GM21367 (cell line): ENCODE data around the gene HDAC4.

ENCODE experiments used
- ATAC-seq: cut with Tn5 transposase; IDR thresholded peaks from one replicate; pipeline ENCODE4 v1.9.1; 2021; ENCODE audit not compliant: unreplicated experiment

Gene HDAC4

DNA sequence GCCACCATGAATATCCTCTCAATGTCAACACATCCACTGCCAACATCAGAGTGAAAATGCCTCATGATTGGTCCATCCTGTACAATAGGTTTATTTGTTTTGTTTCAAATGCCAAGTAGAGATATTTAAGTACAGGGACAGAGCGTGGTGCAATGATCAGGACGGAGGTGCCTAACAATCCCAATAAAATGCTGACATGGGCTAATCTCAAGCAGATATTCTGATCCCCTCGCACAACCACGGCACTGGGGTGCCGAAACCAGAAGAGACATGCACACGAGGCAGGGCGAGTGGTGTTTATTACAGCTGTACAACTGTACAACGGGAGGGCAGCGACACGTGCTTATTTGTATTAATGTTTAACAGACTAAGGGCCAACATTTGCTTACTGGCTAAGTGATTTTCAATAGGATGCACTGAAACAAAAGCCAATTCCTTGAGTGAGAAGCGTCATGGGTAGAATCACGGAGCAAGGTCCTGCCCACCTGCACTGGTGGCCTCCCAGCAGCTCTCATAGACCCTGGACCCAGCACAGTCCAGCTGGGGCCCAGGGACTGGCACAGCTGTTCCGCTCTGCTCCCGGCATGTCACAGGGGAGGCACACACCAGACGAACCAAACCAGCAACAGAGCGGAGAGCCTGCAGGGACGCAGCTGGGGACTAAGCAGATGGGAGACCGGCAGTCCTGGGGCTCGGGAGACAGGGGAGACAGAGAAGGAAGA lies 101.4 kb downstream of the HDAC4 start:
- ATAC-seq: no peak

DNA sequence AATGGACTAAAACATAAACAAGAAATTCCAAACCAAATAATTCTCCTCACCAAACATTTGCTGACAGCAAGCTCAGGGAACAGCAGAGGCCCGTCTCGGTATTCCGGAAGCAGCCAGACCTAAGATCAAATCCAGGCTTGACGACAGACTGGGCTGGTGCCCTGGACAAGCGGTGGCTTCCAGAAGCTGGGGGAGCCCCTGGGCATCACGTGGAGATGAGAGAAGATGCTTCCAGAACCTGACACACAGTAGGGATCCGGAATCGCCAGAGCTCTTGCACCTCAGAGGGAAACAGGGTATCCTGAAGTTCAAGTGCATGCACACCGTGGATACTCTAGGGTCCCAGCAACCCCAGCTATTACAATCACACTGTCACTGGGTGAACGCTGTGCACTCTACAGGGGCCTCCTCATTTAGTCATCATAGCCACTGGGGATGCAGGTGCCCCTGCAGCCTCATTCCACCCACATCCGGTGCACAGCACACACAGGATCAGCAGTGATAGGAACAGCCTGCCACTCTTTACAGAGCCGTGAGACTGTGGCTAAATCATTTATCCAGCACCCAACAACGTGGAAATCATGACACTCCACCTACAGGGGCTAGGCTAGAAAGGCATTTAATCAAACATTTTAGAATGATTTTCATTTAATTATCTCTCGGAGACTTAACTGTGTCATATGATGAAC lies 102.6 kb downstream of the HDAC4 start:
- no peak for ATAC-seq

GRCh38 chr2:239297142-239298004 lies 103.4 kb downstream of the HDAC4 start:
- no peak for ATAC-seq

DNA sequence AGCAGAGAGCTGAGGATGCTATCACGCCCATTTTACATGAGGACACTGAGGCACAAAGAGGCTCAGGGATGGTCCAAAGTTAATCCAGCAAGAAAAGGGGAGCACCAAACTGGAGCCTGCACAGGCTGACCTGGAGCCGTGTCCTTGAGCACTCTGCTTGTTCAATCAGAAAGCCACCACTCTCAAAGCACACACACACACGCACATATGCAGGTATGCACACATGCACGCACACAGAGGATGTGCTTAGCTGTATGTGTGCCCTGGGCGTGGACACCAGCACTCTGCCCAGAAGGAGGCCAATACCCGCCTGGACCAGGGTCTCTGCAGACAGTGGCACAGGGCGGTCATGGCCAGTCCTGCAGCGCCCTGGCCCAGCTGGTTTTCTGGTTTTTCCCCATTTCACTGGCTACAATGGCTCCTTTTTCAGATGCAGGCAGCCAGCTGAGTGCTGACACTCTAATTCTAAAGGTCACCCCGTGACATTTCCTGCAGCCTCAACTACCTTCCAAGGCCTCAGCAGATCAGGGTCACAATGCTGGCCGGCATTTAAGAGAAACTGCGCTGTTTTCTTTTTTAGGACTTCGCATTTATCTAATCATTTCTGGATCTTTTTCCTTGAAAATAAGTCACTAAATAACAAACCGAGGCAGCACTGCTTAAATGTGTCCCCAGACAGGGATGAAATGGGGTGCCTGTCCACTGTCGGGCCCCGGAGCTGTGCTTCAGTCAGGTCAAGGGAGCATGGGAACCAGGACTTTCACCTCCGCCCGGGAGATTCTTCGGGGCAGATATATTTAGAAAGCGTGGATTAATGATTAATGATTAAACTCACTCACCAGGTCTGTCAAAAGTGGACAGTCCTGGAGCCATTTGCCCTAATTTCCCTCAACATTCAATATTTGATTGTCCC lies 104.5 kb downstream of the HDAC4 start:
- no peak for ATAC-seq

DNA sequence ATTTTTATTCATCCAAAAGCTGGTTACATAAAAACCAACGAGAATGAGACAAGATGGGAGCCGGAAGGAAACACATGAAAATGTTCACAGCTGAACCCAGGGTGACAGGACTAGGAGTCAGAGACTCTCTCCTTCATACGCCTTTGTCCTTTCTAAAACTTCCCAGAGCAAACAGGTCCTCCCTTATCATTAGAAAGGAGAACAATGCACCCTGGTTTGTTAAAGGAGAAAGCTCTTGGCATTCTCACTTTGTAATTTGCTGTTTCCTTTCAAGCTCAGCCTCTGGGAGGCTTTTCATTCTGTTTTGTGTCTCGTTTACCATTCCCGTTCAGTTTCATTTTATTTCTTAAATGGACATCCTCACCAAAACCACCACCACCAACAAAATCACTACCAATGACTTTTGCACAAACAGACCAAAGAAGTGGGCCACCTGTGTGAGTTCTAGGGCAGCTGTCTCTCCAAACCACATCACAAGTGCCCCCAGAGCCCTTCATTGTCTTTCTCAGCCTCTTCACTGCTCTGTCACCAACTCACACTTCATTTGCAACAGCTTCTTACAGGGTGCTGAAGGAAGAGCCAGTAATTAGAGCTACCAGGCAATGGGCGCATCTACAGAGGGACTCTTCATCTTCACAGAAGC lies 105.3 kb downstream of the HDAC4 start:
- ATAC-seq: no peak

DNA sequence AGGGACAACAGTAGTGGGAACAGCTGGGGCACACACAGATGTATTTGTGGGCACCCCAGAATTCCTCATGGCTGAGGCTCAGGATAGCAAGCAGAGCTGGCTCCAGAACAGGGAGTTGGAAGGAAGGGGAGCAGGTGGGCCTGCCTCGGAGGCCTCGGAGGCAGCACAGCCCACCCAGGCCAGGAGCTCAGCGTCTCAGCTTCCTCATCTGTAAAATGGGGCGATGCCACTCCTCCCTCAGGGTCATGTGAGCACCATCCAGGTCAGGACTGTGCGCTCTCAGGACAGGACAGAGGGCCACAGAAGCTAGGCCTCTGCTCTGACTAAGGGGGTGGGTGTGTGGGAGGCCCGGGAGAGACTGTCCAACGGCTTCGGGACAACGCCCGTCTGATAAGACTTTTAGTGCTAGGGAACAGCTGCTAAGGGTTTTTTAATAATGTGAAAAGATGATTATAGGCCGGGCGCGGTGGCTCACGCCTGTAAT lies 106.2 kb downstream of the HDAC4 start:
- no peak for ATAC-seq

DNA sequence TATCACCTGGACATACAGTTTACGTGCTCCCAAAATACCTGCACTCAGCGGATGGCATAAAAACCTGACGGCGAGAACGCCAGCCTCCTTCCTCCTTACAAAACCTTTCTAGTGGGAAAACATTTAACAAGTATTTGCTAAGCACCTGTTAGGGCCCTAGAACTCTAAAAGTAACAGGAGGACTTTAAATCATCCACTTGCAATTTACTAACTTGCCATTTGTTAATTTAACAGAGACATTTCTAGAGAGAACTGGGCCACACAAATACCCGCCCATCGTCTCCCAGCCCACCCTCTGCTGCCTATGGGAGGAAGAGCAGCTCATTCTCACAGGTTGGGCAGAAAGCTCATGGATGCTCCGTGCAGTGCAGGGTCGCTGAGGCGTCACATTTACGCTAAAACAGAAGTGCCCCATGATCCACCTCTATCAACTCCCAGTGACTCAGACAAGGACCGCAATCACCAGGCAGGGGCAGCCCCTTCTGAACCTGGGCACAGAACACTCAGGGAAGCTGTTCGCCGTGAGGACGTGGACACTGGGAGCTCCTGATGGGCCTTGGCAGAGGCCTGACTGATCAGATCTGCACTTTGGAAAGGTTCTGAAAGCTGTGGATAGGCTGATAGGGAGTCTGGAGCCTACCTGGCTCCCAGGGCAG lies 106.9 kb downstream of the HDAC4 start:
- peak; percentile 39 for ATAC-seq

DNA sequence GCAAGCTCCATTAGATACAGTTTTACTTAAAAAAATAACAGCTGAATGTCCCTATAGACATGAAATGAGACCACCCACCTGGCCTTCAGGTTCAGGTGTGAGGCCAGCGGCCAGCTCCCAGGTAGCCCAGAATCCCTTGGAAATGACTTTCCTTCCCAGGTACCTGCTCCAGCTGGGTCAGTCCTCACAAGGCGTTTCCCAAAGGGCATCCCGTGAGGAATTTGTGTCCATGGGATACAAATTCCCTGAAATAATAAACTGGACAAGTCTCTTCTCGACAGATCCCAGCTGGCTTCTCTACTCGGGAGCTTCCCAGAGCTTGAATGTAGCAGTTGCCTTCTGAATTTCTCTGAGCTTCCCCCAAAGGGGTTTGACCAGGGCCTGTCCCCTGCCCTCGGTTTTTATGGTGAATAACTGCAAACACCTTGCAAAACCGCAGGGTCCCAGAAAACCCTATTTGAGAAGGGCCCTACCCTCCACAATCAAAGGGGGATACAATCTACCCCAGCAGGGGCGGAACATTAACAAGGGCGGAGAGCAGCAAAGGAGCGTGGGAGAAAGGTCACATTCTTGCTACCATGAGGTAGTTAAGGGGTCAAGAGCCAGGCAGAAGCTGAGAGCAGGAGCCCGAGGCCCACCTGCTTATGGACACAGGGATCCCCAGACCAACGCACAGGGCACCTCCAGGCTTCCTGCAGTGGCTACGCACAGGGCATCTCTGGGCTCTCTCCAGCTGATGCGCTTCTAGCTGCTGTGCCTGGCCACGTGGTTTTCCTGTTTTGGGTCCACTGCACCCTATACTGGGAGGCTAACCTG lies 107.7 kb downstream of the HDAC4 start:
- no peak for ATAC-seq

DNA sequence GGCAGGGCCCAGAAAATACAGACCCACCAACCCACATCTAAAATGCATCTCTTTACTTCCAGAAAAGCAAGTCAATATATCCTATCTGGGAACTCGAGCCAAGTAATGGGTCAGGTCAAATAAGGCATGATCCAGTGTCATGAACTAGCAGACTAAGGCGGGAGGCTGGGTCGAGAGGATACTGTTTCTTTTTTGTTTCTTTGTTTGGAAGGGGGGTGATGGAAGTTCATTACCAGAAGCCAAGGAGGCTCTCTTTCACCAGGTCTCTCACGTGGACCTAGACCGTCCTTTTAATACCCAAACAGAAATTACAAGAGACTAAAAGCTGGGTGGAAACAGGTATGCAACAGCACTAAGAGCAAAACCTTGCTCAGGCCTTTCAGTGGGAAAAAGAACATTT lies 108.3 kb downstream of the HDAC4 start:
- ATAC-seq: no peak

DNA sequence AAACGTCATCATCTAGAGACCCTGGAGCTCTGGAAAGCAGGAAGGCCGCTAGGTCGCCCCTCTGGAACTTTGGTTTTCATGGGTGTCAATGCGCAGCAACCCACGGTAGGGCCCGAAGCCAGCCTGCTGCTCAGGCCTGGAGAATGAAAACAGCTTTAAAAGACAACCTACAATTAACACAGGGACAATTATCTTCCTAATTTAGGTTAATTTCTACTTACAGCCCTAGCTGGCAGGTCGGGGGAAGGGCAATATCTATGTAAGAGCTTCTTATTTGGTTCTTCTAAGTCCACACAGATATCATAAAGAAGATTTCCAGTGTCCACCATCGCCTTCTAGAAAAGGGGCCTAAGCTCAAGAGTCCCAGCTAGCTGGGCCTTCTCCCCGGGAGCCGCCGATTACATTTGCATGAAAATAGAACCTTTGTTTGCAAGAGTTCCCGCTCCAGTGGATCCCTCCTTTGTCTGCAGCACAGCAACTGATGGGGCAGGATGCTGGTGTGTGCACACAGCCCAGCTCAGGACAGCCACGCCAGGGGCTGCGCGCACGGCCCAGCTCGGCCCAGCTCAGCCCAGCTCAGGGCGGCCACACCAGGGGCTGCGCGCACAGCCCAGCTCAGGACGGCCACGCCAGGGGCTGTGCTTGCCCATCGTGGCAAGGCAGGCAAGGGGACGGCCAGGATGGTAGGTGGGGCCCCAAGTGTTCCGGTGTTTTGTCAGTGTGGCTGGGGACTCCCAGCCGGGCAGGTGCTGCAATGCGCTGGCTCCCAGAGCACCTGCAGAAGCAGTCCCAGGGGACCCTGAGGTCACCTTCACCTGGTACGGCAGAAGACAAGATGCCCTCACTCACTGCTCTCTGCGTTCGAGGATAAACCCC lies 109.1 kb downstream of the HDAC4 start:
- ATAC-seq: no peak

GRCh38 chr2:239290618-239291474 lies 110.0 kb downstream of the HDAC4 start:
- no peak for ATAC-seq

- no peak for ATAC-seq
Observed at GRCh38 chr2:239289545-239289944, 111.3 kb downstream of the HDAC4 start.

- ATAC-seq: peak; percentile 70
Observed at GRCh38 chr2:239288951-239289511, 111.8 kb downstream of the HDAC4 start.

DNA sequence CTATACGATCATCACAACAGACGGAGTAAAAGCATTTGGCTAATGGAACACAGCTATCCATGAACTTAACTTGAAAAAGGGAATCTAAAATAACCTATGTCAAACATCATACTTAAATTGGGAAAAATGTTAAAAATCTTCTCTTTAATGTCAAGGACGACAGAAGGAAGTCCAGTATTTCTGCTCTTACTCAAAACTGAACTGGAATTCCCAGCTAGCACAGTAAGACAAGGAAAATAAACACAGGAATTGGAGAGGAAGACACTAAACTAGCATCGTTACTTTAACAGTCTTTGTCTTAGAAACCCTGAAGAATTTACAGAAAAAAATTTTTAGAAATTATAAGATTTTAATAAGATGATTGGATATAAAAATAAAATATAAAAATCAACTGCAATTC lies 112.6 kb downstream of the HDAC4 start:
- no peak for ATAC-seq

DNA sequence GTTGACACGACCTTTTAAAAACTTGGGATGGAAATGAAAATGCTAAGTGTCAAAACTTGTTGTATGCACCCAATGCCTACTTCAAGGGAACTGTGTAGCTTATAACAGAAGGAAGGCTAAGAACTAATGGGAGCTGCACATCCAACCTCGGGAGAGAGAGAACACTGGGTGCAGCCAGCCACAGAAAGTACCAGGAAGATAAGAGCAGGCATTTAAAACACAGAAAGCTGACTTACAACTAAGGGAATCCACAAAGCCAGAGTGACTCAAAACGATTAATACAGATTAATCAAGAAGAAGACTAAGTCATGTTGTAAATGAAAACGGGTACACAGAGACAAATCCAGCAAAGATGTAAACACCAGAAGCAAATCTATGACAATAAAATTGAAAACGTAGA lies 113.4 kb downstream of the HDAC4 start:
- no peak for ATAC-seq

- ATAC-seq: no peak
Observed at GRCh38 chr2:239286901-239287300, 113.9 kb downstream of the HDAC4 start.

DNA sequence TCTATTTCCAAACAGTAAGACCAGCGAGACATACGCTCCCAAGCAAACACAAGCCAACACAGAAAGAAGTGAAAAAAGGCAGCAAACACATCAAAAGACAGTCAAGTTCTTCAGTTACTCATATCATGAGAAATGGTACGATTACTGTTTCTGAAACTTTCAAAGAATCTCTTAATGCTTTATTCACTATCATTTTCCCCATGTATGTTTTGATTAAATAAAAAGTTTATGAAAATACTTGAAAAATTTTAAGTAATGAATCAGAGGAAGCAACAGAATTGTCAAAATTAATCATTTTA lies 114.9 kb downstream of the HDAC4 start:
- ATAC-seq: no peak
